Endodermal cell (in vitro differentiated cells): ENCODE results near the gene CUX1. TPM values are rescaled to one million over a fixed set of nuclear protein-coding genes. Genes with fewer than 3 reads are reported as not detected.
A peak's percentile ranks its signal among the peaks of the same experiment; 100 is the strongest.

Source experiments
- DNase-seq: peaks from one replicate; pipeline ENCODE4 v3.0.0-alpha.2; 2017
- H3K27ac ChIP-seq: 2 replicates; pipeline ENCODE4 v1.5.1; 2013; ENCODE audit warnings: mild to moderate bottlenecking, low read depth, low read length, moderate library complexity
- H3K27me3 ChIP-seq: 2 replicates; pipeline ENCODE4 v1.6.1; 2013; ENCODE audit warnings: mild to moderate bottlenecking, low read length, moderate library complexity; ENCODE audit not compliant: insufficient read depth, control insufficient read depth, poor library complexity, severe bottlenecking
- H3K36me3 ChIP-seq: 2 replicates; pipeline ENCODE4 v1.7.0; 2013; ENCODE audit warnings: mild to moderate bottlenecking, low read length, moderate library complexity; ENCODE audit not compliant: control insufficient read depth, insufficient read depth
- H3K4me1 ChIP-seq: one replicate; pipeline ENCODE4 v1.7.0; 2013; ENCODE audit warnings: low read length; ENCODE audit not compliant: control insufficient read depth, insufficient read depth
- H3K4me3 ChIP-seq: 2 replicates; pipeline ENCODE4 v1.5.1; 2013; ENCODE audit warnings: mild to moderate bottlenecking, low read length, moderate library complexity
- H3K9ac ChIP-seq: 2 replicates; pipeline ENCODE4 v1.6.1; 2013; ENCODE audit warnings: mild to moderate bottlenecking, low read length, moderate library complexity; ENCODE audit not compliant: poor library complexity, severe bottlenecking; ENCODE audit errors: extremely low read depth
- H3K9me3 ChIP-seq: 2 replicates; pipeline ENCODE4 v1.6.1; 2013; ENCODE audit warnings: mild to moderate bottlenecking, low read length, moderate library complexity; ENCODE audit not compliant: control insufficient read depth
- H3K27ac Mint-ChIP-seq: 2 replicates; pipeline ENCODE4 v1.8.0; 2020; ENCODE audit warnings: mixed read lengths
- H3K27me3 Mint-ChIP-seq: 2 replicates; pipeline ENCODE4 v1.8.0; 2021; ENCODE audit warnings: mild to moderate bottlenecking, mixed read lengths; ENCODE audit not compliant: insufficient read depth
- H3K36me3 Mint-ChIP-seq: 2 replicates; pipeline ENCODE4 v1.8.0; 2020; ENCODE audit warnings: low read depth, mixed read lengths
- H3K4me1 Mint-ChIP-seq: 2 replicates; pipeline ENCODE4 v1.8.0; 2020; ENCODE audit warnings: mixed read lengths
- H3K4me3 Mint-ChIP-seq: 2 replicates; pipeline ENCODE4 v1.8.0; 2020; ENCODE audit warnings: mild to moderate bottlenecking, moderate library complexity, mixed read lengths
- H3K9me3 Mint-ChIP-seq: 2 replicates; pipeline ENCODE4 v1.8.0; 2020; ENCODE audit warnings: mild to moderate bottlenecking, mixed read lengths
- CTCF ChIP-seq: fragments of 200-600 bp; sonication (generic); conservative IDR thresholded peaks from 2 replicates; pipeline ENCODE4 v1.5.0; 2021; ENCODE audit warnings: antibody characterized with exemption, mild to moderate bottlenecking
- WGBS, 2 experiments: methylation state at CpG; one replicate each; pipeline versions ENCODE4 v1.1.5 to v1.1.7; 2013; ENCODE audit warnings: missing lambda C conversion rate in 2 of 2, mixed read lengths in 1 of 2; ENCODE audit not compliant: insufficient coverage in 1 of 2, insufficient read length in 1 of 2; 5-methylcytosine and 5-hydroxymethylcytosine counted together
- total RNA-seq, 2 donors: library from RNA; stranded (reverse); fragmentation: NEBNext Ultra II Directional in 1 of 2; extraction: Animal tissue kit (Norgen Biotek cat#: 25700) in 1 of 2; gene quantifications; 2 replicates in 1 of 2; 3 replicates in 1 of 2; pipeline ENCODE4 v1.2.1, GENCODE V29; 2021

Gene CUX1
- total RNA-seq, 2 donors from 2014 or later: 85.1 to 108 TPM

- Histone ChIP-seq H3K27me3 (no peaks in the 10 kb centered on the region), H3K9ac (no peak overlapping the region), H3K4me3 (no peak overlapping the region), H3K9me3 (no peaks in the 10 kb centered on the region), H3K4me1 (peaks cover 5% of the 10 kb centered on the region), H3K36me3 (peaks cover 3% of the 10 kb centered on the region), H3K27ac (no peak overlapping the region)
- Mint-ChIP-seq H3K4me1 (peaks cover 46% of the 10 kb centered on the region), H3K27ac (peak overlapping the region; percentile 73), H3K9me3 (no peaks in the 10 kb centered on the region), H3K27me3 (no peaks in the 10 kb centered on the region), H3K4me3 (no peak overlapping the region), H3K36me3 (peaks cover 15% of the 10 kb centered on the region)
- DNase-seq: no peak
- 91 to 94% methylated on average over 8 to 9 of the region's 9 CpGs for WGBS, 2 experiments
- TF ChIP-seq CTCF: no peak
Observed at GRCh38 chr7:101959342-101959741, 141.9 kb downstream of the CUX1 start.

- peaks cover 49% of the 10 kb centered on the region for H3K4me1 Mint-ChIP-seq
- WGBS, 2 experiments: 95 to 97% methylated on average over 16 to 17 of the region's 17 CpGs
Observed at GRCh38 chr7:101959829-101960228, 142.4 kb downstream of the CUX1 start.

GRCh38 chr7:101960323-101960722 is 142.9 kb downstream of the CUX1 start:
- Histone ChIP-seq H3K9ac (no peak overlapping the region), H3K27me3 (no peaks in the 10 kb centered on the region), H3K27ac (no peak overlapping the region), H3K9me3 (no peaks in the 10 kb centered on the region), H3K4me3 (no peak overlapping the region), H3K4me1 (peaks cover 3% of the 10 kb centered on the region), H3K36me3 (peaks cover 3% of the 10 kb centered on the region)
- Mint-ChIP-seq H3K9me3 (no peaks in the 10 kb centered on the region), H3K27ac (no peak overlapping the region), H3K4me3 (no peak overlapping the region), H3K4me1 (peaks cover 49% of the 10 kb centered on the region), H3K27me3 (no peaks in the 10 kb centered on the region), H3K36me3 (peaks cover 14% of the 10 kb centered on the region)
- no peak for TF ChIP-seq CTCF
- no peak for DNase-seq
- 91 to 93% methylated on average over 4 of the region's 4 CpGs for WGBS, 2 experiments

More at GRCh38 chr7:101959829-101960228, 142.4 kb downstream of the CUX1 start:
- Histone ChIP-seq H3K36me3 (peaks cover 3% of the 10 kb centered on the region), H3K27me3 (no peaks in the 10 kb centered on the region), H3K9ac (no peak overlapping the region), H3K27ac (no peak overlapping the region), H3K4me1 (peaks cover 5% of the 10 kb centered on the region), H3K4me3 (no peak overlapping the region), H3K9me3 (no peaks in the 10 kb centered on the region)
- Mint-ChIP-seq H3K36me3 (peaks cover 14% of the 10 kb centered on the region), H3K4me3 (no peak overlapping the region), H3K9me3 (no peaks in the 10 kb centered on the region), H3K27me3 (no peaks in the 10 kb centered on the region), H3K27ac (peak overlapping the region; percentile 73)
- no peak for TF ChIP-seq CTCF
- DNase-seq: no peak
